ENCODE data around the gene ID3.
A peak's percentile ranks its signal among the peaks of the same experiment; 100 is the strongest.

DNA sequence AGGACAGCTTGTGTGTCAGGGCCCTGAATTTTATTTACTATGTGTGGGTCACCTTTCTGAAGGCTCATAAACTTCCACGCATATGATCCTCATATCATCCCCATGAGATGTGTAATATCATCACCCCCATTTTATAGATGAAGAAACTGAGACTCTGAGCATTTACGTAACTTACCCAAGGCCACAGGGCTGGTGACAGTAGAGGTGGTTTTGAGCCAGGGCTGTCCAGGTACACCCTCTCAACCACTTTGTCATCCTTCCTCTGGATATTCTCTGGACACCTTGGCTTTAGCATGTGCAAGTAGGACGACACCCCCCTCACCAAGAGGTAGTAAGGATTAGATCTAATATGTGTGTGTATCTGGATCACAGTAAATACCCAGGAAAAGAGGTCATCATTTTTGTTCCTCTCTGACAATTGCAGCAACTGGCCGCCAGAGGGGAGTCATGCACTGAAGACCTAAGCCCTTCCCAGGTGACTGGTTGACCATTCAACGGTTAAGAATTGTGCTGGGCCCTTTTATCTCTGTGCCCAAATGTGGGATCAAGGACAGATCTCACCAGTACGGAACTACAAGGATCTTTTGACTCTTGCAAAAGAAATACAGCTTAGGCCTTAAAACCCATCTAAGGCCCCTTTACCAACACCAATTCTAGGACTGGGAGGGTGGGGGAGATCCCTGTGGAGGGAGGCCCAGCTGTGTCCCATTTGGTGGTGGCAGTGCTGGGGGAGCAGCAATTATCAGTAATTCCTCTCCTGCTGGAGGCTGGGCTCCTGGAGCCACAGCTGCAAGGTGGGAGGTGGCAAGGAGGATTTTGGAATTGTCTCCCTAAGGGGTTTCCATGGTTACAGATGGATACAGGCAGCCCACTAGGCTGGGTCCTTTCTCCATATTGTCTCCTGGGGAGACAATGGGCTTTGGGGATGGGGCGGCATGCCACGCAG lies 14.6 kb downstream of the ID3 start:
- TF ChIP-seq, protein P1, sequence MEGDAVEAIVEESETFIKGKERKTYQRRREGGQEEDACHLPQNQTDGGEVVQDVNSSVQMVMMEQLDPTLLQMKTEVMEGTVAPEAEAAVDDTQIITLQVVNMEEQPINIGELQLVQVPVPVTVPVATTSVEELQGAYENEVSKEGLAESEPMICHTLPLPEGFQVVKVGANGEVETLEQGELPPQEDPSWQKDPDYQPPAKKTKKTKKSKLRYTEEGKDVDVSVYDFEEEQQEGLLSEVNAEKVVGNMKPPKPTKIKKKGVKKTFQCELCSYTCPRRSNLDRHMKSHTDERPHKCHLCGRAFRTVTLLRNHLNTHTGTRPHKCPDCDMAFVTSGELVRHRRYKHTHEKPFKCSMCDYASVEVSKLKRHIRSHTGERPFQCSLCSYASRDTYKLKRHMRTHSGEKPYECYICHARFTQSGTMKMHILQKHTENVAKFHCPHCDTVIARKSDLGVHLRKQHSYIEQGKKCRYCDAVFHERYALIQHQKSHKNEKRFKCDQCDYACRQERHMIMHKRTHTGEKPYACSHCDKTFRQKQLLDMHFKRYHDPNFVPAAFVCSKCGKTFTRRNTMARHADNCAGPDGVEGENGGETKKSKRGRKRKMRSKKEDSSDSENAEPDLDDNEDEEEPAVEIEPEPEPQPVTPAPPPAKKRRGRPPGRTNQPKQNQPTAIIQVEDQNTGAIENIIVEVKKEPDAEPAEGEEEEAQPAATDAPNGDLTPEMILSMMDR (IDR thresholded peaks at IDR 0.05), result peak; percentile 87 to 99 (median 98)
- TF ChIP-seq POLR2A (IDR thresholded peaks at IDR 0.05), result no peak

All from Peyer's patch (tissue), 4 donors.